T47D (cell line): Measurements from ENCODE around the gene LRRC23.

ENCODE experiments used
- DNase-seq, 2 experiments: peaks; one replicate each; pipeline versions ENCODE4 v3.0.0 to v3.0.0-alpha.2; 2011 to 2012; ENCODE audit warnings: low read depth in 1 of 2, low spot score in 1 of 2
- JUND ChIP-seq: IDR thresholded peaks from 2 replicates; pipeline ENCODE4 v1.6.1; 2012; ENCODE audit warnings: low read depth
- in situ Hi-C: cut with HindIII; loops from 2 replicates; pipeline ENCODE4 v1.10.0; 2016; ENCODE audit warnings: low sequenced_read_pairs, low pct_unique_long_range_greater_than_20kb

The LRRC23 gene

GRCh38 chr12:6957741-6958608 is 53.4 kb downstream of the LRRC23 start:
- TF ChIP-seq JUND, result no peak
- no peak for DNase-seq
- in situ Hi-C loops, result no loop called here

GRCh38 chr12:6958609-6959057 is 54.0 kb downstream of the LRRC23 start:
- no peak for DNase-seq
- no peak for TF ChIP-seq JUND
- in situ Hi-C loops, result no loop called here

GRCh38 chr12:6959058-6959804 is 54.6 kb downstream of the LRRC23 start:
- no peak for TF ChIP-seq JUND
- in situ Hi-C loops, result no loop called here
- DNase-seq, result no peak

GRCh38 chr12:6959805-6960592 is 55.4 kb downstream of the LRRC23 start:
- TF ChIP-seq JUND, result no peak
- in situ Hi-C loops, result no loop called here
- DNase-seq, result no peak

- TF ChIP-seq JUND, result no peak
- DNase-seq, result peak in 1 of 2 experiments; percentile 50
- in situ Hi-C loops, result no loop called here
Measured at GRCh38 chr12:6960593-6961277, 56.1 kb downstream of the LRRC23 start.

- in situ Hi-C loops, result no loop called here
- no peak for TF ChIP-seq JUND
- peak in 1 of 2 experiments; percentile 62 for DNase-seq
Measured at GRCh38 chr12:6961278-6961694, 56.7 kb downstream of the LRRC23 start.

- DNase-seq, result peak in 1 of 2 experiments; percentile 62
- in situ Hi-C loops, result no loop called here
- no peak for TF ChIP-seq JUND
Measured at GRCh38 chr12:6961695-6962284, 57.2 kb downstream of the LRRC23 start.

GRCh38 chr12:6962285-6963015 is 57.8 kb downstream of the LRRC23 start:
- in situ Hi-C loops, result no loop called here
- TF ChIP-seq JUND, result no peak
- no peak for DNase-seq

GRCh38 chr12:6963016-6963731 is 58.6 kb downstream of the LRRC23 start:
- in situ Hi-C loops, result no loop called here
- DNase-seq, result peak in 1 of 2 experiments; percentile 87
- no peak for TF ChIP-seq JUND
